OCI-LY7 (cell line): ENCODE data around the gene APIP. TPM values are rescaled to one million over a fixed set of nuclear protein-coding genes. Genes with fewer than 3 reads are reported as not detected.

Experiments used
- BruUV-seq: library from RNA; stranded (reverse); fragments of 400-500 nt; replicated peaks from 2 replicates; lab custom pipeline; 2021; lab: Mats Ljungman, UMichigan
- CTCF ChIA-PET: fragments of 300-600 bp; sonication (Branson Sonifier 250); formaldehyde crosslinking; loops from one replicate; lab custom pipeline; 2022; ENCODE audit warnings: antibody characterized with exemption; ENCODE audit not compliant: unreplicated experiment; lab: Charles Lee
- POLR2A ChIA-PET: fragments of 300-600 bp; sonication (Branson Sonifier 250); formaldehyde crosslinking; loops from one replicate; lab custom pipeline; 2022; ENCODE audit warnings: antibody characterized with exemption; lab: Charles Lee
- DNase-seq: peaks from one replicate; pipeline ENCODE4 v3.0.0-alpha.2; 2015; ENCODE audit warnings: low spot score
- H2AFZ ChIP-seq: fragments of 200-600 bp; sonication (generic), shearing (Covaris generic); 2 replicates; pipeline ENCODE4 v1.6.1; 2014; ENCODE audit warnings: mild to moderate bottlenecking, antibody characterized with exemption, low read length, moderate library complexity
- H3K27ac ChIP-seq: fragments of 200-600 bp; sonication (generic); 2 replicates; pipeline ENCODE4 v1.5.1; 2014; ENCODE audit warnings: mixed run types, low read depth, mild to moderate bottlenecking, moderate library complexity, low read length, inconsistent platforms; ENCODE audit not compliant: poor library complexity, severe bottlenecking
- H3K36me3 ChIP-seq: fragments of 200-600 bp; sonication (generic); 2 replicates; pipeline ENCODE4 v1.6.1; 2014; ENCODE audit warnings: mild to moderate bottlenecking, antibody characterized with exemption, low read length, moderate library complexity, mixed read lengths; ENCODE audit not compliant: insufficient read depth
- H3K4me1 ChIP-seq: fragments of 200-600 bp; sonication (generic); 2 replicates; pipeline ENCODE4 v1.5.1; 2014; ENCODE audit warnings: mild to moderate bottlenecking, low read length; ENCODE audit not compliant: insufficient read depth, poor library complexity, severe bottlenecking
- H3K4me2 ChIP-seq: fragments of 200-600 bp; sonication (generic); 2 replicates; pipeline ENCODE4 v1.6.1; 2014; ENCODE audit warnings: mild to moderate bottlenecking, low read length
- H3K4me3 ChIP-seq: fragments of 200-600 bp; sonication (generic); 2 replicates; pipeline ENCODE4 v1.5.1; 2014; ENCODE audit warnings: mild to moderate bottlenecking, low read depth, low read length; ENCODE audit not compliant: poor library complexity, severe bottlenecking
- H3K79me2 ChIP-seq: fragments of 200-600 bp; sonication (generic); 2 replicates; pipeline ENCODE4 v1.6.1; 2016; ENCODE audit warnings: low read depth, mild to moderate bottlenecking, low read length, moderate library complexity, mixed read lengths; ENCODE audit not compliant: insufficient read depth
- H3K9me2 ChIP-seq: fragments of 200-600 bp; sonication (generic); 2 replicates; pipeline ENCODE4 v1.6.1; 2016; ENCODE audit warnings: mild to moderate bottlenecking, low read length, mixed read lengths; ENCODE audit not compliant: insufficient read depth
- H3K9me3 ChIP-seq: fragments of 200-600 bp; sonication (generic); 2 replicates; pipeline ENCODE4 v1.6.1; 2014; ENCODE audit warnings: mild to moderate bottlenecking, mixed run types, low read length, mixed read lengths
- H4K20me1 ChIP-seq: fragments of 200-600 bp; sonication (generic); 2 replicates; pipeline ENCODE4 v1.6.1; 2014; ENCODE audit warnings: mild to moderate bottlenecking, antibody characterized with exemption, low read length, moderate library complexity, mixed read lengths; ENCODE audit not compliant: insufficient read depth
- EZH2phosphoT487 ChIP-seq: fragments of 200-600 bp; sonication (generic); IDR thresholded peaks from 2 replicates; pipeline ENCODE4 v1.6.1; 2018; ENCODE audit warnings: low read depth, borderline replicate concordance, mild to moderate bottlenecking, mixed run types, antibody characterized with exemption, low read length, moderate library complexity, mixed read lengths
- intact Hi-C: fragments of 100-400 bp; cut with micrococcal nuclease; formaldehyde crosslinking; loops from one replicate; pipeline ENCODE4 v1.10.0; 2022; ENCODE audit not compliant: unreplicated experiment
- total RNA-seq, 2 experiments: library from RNA; depleted of rRNA in 1 of 2; stranded (reverse); fragments of >200 nt in 1 of 2; shearing (Covaris generic) in 1 of 2; gene quantifications; 2 replicates each; pipeline ENCODE4 v1.2.3, GENCODE V29; 2014 to 2022
- TF ChIP-seq, protein P1 (sequence below): fragments of 200-600 bp; sonication (generic); conservative IDR thresholded peaks from 2 replicates; pipeline ENCODE4 v1.5.1; 2014; ENCODE audit warnings: mild to moderate bottlenecking, antibody characterized with exemption, low read length, moderate library complexity, mixed read lengths

APIP gene
- total RNA-seq, 2 experiments from 2014 or later: 40.7 to 66.2 TPM

DNA sequence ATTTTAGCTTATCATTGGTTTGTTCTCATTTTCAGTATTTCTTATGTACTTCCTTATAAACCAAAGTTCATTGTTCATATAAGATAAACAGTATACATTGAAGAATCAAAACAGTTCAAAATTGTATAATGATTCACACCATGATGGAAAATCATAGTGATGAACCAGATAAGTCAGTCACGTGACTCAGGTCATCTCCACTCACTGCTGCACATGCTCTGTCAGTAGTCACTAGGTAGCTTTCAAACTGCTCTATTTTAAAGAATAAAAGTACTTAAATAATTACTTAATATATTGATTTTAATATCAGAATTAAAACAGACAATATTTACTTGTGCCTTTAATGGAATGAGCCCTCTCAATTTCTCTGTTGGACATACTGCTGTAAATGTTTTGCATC is 37.8 kb upstream of the APIP start:
- no peak overlapping the region for H3K4me3 ChIP-seq
- H3K4me1 ChIP-seq: no peaks in the 10 kb centered on the region
- H2AFZ ChIP-seq: no peak overlapping the region
- H4K20me1 ChIP-seq: no peaks in the 10 kb centered on the region
- DNase-seq: no peak
- H3K27ac ChIP-seq: no peak overlapping the region
- no TSS peak for BruUV-seq
- H3K9me3 ChIP-seq: no peaks in the 10 kb centered on the region
- no peaks in the 10 kb centered on the region for H3K9me2 ChIP-seq
- CTCF ChIA-PET: no interaction called here
- H3K4me2 ChIP-seq: no peak overlapping the region
- no peaks in the 10 kb centered on the region; the same call in 1 of the 2 replicates for H3K36me3 ChIP-seq
- no peaks in the 10 kb centered on the region for H3K79me2 ChIP-seq
- intact Hi-C loops: no loop called here
- POLR2A ChIA-PET: interaction anchor here (1.2 to 1.4 kb wide), 2 partner anchors 16 to 30 kb away, joined by 3 to 4 read pairs; no protein-coding TSS in a partner anchor
- no peak for TF ChIP-seq EZH2phosphoT487
- TF ChIP-seq, protein P1, sequence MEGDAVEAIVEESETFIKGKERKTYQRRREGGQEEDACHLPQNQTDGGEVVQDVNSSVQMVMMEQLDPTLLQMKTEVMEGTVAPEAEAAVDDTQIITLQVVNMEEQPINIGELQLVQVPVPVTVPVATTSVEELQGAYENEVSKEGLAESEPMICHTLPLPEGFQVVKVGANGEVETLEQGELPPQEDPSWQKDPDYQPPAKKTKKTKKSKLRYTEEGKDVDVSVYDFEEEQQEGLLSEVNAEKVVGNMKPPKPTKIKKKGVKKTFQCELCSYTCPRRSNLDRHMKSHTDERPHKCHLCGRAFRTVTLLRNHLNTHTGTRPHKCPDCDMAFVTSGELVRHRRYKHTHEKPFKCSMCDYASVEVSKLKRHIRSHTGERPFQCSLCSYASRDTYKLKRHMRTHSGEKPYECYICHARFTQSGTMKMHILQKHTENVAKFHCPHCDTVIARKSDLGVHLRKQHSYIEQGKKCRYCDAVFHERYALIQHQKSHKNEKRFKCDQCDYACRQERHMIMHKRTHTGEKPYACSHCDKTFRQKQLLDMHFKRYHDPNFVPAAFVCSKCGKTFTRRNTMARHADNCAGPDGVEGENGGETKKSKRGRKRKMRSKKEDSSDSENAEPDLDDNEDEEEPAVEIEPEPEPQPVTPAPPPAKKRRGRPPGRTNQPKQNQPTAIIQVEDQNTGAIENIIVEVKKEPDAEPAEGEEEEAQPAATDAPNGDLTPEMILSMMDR: no peak

DNA sequence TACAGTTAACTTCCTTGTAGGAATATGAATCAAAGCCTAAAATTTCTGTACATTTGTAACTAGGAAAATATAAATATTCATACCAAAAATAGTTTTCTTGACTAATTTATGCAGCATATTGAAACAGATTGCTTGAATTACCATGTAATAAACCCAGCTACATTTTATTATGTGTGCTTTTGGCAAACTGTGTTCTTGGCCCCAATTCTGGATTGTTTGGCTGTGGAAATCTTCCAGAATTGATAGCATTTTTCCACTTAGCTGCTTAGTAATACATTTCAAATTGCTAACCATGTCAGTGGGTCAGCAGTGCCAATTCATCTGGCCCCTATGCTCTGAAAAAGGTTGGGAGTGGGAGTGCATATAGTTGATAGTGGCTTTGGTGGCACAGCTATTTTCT is 32.5 kb upstream of the APIP start:
- Histone ChIP-seq H3K27ac (no peak overlapping the region), H3K4me3 (no peak overlapping the region), H3K36me3 (no peaks in the 10 kb centered on the region; the same call in 1 of the 2 replicates), H3K4me2 (no peak overlapping the region), H3K9me3 (0 out of 2 replicates have a peak, but pooled peaks cover 6% of the 10 kb centered on the region), H4K20me1 (no peaks in the 10 kb centered on the region), H2AFZ (no peak overlapping the region), H3K79me2 (no peaks in the 10 kb centered on the region), H3K4me1 (no peaks in the 10 kb centered on the region), H3K9me2 (no peaks in the 10 kb centered on the region)
- CTCF ChIA-PET: no interaction called here
- DNase-seq: no peak
- POLR2A ChIA-PET: interaction anchor here (0.6 to 0.7 kb wide), 3 partner anchors 11 to 332 kb away, joined by 3 to 6 read pairs (median 3); no protein-coding TSS in a partner anchor
- TF ChIP-seq, protein P1: no peak
- TF ChIP-seq EZH2phosphoT487: no peak
- no TSS peak for BruUV-seq
- intact Hi-C loops: no loop called here

DNA sequence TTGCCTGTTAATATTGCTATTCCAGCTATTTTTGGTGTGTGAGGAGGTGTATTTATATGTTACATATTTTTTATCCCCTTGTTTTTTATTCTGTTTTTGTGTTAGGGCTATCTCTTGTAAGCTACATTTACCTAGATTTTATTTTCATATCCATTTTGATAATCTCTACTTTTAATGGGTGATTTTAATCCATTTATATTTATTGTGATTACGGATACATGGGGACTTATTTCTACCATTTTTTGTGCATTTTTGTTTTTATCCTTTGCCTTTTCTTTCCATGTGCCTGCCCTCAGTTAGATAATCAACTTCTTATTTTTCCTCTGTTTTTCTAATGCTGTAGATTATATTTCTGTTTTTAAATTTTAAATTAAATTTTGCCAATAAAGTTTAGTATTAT is 28.5 kb upstream of the APIP start:
- CTCF ChIA-PET: no interaction called here
- intact Hi-C loops: no loop called here

More for the DNA sequence above, 28.5 kb upstream of the APIP start:
- H3K9me3 ChIP-seq: 0 out of 2 replicates have a peak, but pooled peaks cover 6% of the 10 kb centered on the region
- H3K27ac ChIP-seq: no peak overlapping the region
- POLR2A ChIA-PET: interaction anchor here (1.5 kb wide), 1 partner anchor 19 kb away, joined by 4 read pairs; no protein-coding TSS in a partner anchor
- H3K4me1 ChIP-seq: no peaks in the 10 kb centered on the region
- 0 out of 2 replicates have a peak, but pooled peaks cover 3% of the 10 kb centered on the region for H3K79me2 ChIP-seq
- no peaks in the 10 kb centered on the region for H3K9me2 ChIP-seq
- DNase-seq: no peak
- BruUV-seq: no TSS peak
- TF ChIP-seq, protein P1: no peak
- no peak for TF ChIP-seq EZH2phosphoT487
- no peaks in the 10 kb centered on the region for H4K20me1 ChIP-seq
- H2AFZ ChIP-seq: no peak overlapping the region
- no peak overlapping the region for H3K4me3 ChIP-seq
- H3K36me3 ChIP-seq: no peaks in the 10 kb centered on the region; the same call in 1 of the 2 replicates
- H3K4me2 ChIP-seq: no peak overlapping the region
